ENCODE data around the gene PRR30.
A peak's percentile ranks its signal among the peaks of the same experiment; 100 is the strongest.

PRR30 gene

DNA sequence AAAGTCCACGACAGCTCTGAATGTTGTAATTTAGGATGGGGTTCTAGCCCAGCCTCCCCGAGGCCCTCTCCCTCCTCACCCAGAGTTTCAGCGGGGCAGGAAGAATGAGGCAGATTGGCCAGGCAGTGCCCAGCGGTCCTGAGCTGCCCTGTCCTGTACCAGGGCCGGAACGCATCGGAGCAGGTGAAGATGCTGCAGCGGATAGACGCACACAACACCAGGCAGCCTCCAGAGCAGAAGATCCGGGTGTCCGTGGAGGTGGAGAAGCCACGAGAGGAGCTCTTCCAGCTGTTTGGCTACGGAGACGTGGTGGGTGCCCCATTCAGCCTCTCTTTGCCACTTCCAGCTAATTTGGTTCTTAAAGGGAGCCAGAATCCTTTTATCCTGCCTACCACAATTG, 41.9 kb downstream of the PRR30 start:
- no peak for DNase-seq (ENCODE audit: low read depth)

- DNase-seq (ENCODE audit: low read depth): no peak
Measured at GRCh38 chr2:27096748-27097297, 42.4 kb downstream of the PRR30 start.

DNA sequence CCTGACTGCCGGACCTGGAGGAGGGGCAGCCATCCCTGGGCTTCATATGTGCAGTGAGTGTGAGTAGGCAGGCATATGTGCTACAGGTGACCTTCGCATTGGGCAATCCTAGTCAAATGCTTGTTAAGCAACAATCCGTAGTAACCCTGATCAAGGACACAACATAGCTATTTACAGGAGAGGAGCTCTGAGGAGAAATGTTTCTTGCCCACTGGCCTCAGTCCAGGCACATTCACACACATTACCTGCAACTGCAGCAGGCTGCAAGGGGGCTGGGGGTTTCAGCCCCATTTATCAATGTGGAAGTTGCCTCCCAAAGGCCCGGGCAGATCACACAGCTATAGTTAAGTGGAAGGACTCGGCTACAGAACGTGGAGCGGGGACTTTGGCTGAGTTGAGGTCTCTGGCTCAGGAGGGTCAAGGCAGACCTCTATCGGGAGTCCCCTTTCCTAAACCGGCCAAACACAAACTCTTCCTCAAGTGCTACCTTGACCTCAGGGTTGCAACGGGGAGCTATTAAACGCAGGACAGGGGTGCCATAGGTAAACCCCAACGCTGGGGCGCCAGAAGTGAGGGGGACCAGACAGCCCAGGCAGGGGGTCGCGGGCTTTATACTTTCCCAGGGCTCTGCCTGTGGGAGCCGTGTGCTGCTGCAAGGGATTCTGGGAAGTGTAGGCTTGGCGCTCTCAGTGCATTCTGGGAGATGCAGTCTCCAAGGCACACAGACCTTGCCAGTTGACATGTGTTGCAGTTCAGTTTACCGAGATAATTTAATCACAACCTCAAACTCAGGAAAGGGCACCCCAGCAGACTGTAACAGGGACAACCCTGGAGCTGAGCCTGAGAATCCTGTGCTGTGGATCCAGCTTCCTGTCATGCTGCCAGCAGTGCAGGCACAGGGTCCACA, 43.2 kb downstream of the PRR30 start:
- DNase-seq (ENCODE audit: low read depth): no peak

DNA sequence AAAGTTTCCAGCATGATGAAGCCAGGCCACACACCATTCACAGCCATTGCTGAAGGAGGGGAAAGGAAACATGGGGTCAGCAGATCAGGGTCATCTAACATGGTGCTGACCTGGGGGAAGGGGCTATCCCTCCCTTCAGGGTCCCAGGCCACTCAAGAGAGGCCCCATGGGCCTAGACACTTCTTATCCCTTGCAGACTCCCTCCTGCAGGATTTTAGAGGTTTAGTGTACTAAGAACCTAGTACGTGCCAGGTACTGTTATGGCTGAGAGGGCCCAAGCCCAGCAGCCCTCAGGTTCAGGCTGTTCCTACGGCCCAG, 43.8 kb downstream of the PRR30 start:
- no peak for DNase-seq (ENCODE audit: low read depth)

DNA sequence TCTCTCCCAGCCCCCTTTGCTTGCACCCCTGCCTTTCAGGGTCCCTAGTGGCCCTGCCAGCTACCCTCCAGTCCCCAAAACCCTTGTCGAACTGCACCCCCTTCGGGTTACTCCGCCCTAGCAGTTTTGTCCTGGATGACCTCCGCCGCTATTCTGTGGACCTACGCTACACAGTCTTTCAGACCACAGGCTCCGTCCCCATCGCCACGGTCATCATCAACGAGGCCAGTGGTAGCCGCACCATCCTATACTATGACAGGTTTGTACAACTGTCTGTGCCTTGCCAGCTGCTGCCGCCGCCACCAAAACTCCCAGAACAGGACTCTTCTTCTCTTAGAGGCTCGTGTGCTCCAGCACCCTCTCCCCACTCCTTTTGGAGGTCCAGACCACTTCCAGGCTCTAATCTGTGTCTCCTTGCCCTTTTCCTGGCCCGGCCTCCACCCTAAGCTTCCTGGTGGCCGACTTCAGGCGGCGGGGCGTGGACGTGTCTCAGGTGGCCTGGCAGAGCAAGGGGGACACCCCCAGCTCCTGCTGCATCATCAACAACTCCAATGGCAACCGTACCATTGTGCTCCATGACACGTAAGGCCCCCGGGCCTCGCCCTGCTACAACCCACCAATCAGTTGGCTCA, 44.7 kb downstream of the PRR30 start:
- no peak for DNase-seq (ENCODE audit: low read depth)

DNA sequence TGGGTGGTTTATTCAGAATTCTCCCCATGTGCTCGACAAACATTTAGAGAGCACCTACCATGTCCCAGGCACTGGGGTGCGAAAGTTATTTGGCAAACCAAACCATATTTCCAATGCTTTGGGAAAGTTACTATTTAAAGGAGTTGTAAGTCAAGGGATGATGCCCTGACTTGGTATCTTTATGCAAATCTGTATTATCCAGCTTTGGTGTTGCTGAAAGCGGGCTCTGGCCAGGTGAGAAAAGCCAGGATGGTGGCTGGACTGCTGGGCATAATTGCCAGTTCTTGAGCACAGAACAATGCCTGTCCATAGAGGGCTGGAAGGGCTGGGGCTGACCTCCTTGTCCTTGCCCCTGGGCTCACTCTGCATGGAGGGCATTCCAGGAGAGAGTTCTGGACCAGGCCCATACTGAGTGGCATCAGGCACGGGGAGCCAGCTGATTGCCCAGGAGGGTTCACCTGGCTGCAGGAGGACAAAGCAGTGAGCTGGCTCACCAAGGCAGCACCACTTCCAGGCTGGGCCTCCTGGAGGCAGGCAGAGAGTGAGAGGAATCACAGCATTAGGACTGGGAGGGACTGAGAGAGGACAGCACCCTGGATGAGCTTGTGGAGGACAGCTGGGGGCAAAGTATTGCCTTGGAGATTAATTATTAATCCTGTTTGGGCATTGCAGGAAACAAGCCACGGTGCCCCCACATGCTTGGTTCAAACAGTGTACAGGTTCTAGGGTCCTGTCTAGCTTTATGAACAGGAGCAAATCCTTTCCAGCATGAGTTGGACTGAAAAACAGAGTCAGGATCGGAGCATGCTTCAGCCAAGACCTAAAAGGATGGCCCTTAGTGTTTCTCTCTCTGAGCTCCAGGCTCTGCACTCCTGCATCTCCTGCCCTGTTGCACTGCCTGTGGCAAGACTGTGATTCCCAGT, 45.5 kb downstream of the PRR30 start:
- DNase-seq (ENCODE audit: low read depth): no peak

DNA sequence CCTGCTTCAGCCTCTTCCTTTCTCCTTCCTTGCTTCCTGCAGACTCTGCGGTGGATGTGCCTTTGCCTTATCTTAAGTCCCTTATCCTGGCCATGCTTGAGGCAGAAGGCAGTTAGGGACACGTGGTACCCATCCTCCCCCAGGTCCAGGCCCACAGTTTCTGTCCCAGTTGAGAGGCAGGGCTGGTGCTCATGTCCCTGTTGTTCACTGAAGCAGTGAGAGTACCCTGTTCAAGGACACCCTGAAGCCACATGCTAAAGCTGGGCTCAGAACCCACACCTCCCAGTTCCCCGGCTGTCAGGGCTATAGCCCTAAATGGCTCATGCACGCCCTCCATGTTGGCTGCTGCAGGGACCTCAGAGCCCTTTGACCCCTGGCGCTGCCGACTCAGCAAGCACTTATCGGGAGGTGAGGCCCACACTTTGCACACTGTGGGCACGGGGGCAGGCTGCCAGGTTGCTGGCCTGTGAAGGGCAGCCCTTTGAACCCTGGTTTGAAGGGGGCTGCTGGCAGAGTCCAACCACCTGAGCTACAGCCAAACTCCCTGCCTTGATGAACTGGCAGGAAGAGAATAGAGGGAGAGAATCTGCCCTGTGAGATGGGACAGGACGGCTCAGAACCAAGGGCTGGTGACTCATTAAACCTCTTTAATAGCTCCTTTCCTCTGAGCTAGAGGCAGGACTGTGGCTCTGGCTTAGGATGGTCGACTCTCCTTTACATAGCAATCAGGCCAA, 46.3 kb downstream of the PRR30 start:
- DNase-seq (ENCODE audit: low read depth): peak; percentile 48

GRCh38 chr2:27091746-27092695, 47.2 kb downstream of the PRR30 start:
- no peak for DNase-seq (ENCODE audit: low read depth)

DNA sequence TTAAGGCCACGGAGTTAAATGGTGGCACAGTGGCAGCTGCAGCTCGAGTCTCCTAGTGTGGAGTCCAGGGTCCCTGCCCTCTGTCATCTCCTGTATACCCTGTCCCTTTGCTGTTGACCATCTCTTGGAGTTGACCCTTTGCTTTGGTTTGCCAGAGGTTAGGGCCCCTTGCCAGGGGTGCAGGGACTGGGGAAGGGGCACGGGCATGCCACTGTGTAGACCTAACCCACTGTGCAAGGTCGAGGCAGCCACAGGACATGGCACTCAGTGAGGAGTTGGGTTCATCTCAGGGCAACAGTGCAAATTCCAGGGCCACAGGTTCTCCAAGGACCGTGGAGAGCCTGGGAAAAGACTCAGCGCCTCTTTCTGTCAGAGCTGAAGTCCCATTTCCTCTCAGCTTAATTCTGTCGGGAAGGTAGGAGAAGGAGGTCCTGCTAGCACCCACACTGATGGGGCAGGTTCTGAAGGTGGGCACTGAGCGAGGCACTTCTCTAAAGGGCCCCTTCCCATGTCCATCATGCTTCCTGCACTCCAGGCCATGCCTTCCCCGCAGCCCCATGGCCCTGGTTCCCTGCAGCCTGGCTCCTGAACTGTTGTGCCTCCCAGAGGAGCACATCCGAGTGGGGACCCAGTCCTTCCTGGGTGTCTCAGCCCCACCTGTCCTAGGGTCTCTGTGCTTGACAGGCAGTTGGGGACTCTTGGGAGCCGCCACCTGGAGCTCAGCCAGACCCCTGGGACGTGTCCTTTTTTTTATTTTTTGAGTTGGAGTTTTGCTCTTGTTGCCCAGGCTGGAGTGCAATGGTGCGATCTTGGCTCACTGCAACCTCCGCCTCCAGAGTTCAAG, 49.9 kb downstream of the PRR30 start:
- DNase-seq (ENCODE audit: low read depth): no peak

DNA sequence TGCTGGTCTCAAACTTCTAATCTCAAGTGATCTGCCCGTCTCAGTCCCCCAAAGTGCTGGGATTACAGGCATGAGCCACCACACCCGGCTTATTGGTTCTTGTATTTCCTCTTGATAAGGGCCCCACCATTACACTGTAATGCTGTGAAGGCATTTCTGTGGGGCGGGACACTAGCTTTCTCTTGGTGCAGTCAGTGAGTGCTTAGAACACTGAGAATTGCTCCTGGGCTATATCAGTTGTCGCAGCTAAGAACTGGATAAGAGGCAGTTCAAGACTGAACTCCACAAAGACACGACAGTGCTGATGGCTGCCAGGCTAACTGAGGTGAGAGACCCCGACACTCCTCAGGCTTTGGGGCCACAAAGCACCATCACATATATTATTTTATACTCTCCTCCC, 50.6 kb downstream of the PRR30 start:
- no peak for DNase-seq (ENCODE audit: low read depth)

DNA sequence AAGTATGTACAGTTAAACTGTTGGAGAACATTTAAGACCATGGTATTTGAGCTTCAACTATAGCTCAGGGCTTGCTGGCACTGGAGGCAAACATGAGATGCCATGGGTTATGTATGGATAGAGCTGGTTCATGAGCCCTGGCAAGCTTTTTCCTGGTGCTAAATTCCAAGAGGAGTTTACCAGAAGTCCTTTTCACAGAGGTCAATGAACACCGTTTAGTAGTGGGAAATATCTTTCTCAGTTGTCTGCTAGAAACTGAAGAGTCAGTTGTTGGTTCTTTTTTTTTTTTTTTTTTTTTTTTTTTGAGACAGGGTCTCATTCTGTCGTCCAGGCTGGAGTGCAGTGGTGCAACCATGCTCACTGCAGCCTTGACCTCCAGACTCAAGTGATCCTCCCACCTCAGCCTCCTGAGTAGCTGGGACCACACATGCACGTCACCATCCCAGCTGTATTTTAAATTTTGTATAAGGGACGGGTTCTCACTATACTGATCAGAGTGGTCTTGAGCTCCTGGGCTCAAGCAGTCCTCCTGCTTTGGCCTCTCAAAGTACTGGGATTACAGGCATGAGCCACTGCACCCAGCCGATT, 51.3 kb downstream of the PRR30 start:
- no peak for DNase-seq (ENCODE audit: low read depth)
